ENCODE results near the gene LRRC31. TPM values are rescaled to one million over a fixed set of nuclear protein-coding genes. Genes with fewer than 3 reads are reported as not detected.

The LRRC31 gene
- total and polyA plus RNA-seq, 2 donors (not counting 1 experiment from before 2014, with no cell fraction given) = not detected

DNA sequence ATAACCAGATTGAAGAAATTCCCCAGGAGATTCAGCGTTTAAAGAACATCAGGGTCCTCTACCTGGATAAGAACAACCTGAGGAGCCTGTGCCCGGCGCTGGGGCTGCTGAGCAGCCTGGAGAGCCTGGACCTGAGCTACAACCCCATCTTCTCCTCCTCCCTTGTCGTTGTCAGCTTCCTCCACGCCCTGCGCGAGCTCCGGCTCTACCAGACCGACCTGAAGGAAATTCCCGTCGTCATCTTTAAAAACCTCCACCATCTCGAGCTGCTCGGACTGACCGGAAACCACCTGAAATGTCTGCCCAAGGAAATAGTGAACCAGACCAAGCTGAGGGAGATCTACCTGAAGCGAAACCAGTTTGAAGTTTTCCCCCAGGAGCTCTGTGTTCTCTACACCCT lies 47.6 kb downstream of the LRRC31 start:
- Histone ChIP-seq H3K9me3 (ENCODE audit: control insufficient read depth, insufficient read depth, low read depth, low read length) (no peaks in the 10 kb centered on the region), H3K27ac (ENCODE audit: insufficient read depth, low read length) (no peak overlapping the region), H3K27me3 (ENCODE audit: control insufficient read depth, insufficient read depth, low read length) (no peaks in the 10 kb centered on the region), H4K20me1 (ENCODE audit: control insufficient read depth, extremely low read depth, insufficient read depth, low read length) (no peaks in the 10 kb centered on the region), H3K4me1 (ENCODE audit: control insufficient read depth, extremely low read depth, insufficient read depth, low read length) (no peaks in the 10 kb centered on the region), H3K9ac (ENCODE audit: insufficient read depth, low read length) (no peak overlapping the region), H3K4me2 (ENCODE audit: extremely low read depth, insufficient read depth, low read length) (no peak overlapping the region), H2AFZ (ENCODE audit: low read length) (no peak overlapping the region), H3K79me2 (ENCODE audit: control insufficient read depth, insufficient read depth, low read length) (no peaks in the 10 kb centered on the region), H3K4me3 (replicated peaks in 1 of 4; ENCODE audit: control extremely low read depth in 1 of 4, insufficient read depth in 1 of 4, low read depth in 3 of 4, low read length in 4 of 4) (no peak overlapping the region), H3K36me3 (ENCODE audit: control insufficient read depth, insufficient read depth, low read length) (no peaks in the 10 kb centered on the region)
- TF ChIP-seq, protein P1, sequence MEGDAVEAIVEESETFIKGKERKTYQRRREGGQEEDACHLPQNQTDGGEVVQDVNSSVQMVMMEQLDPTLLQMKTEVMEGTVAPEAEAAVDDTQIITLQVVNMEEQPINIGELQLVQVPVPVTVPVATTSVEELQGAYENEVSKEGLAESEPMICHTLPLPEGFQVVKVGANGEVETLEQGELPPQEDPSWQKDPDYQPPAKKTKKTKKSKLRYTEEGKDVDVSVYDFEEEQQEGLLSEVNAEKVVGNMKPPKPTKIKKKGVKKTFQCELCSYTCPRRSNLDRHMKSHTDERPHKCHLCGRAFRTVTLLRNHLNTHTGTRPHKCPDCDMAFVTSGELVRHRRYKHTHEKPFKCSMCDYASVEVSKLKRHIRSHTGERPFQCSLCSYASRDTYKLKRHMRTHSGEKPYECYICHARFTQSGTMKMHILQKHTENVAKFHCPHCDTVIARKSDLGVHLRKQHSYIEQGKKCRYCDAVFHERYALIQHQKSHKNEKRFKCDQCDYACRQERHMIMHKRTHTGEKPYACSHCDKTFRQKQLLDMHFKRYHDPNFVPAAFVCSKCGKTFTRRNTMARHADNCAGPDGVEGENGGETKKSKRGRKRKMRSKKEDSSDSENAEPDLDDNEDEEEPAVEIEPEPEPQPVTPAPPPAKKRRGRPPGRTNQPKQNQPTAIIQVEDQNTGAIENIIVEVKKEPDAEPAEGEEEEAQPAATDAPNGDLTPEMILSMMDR (conservative IDR thresholded peaks at IDR 0.05 in 1 of 2, IDR thresholded peaks at IDR 0.05 in 1 of 2; ENCODE audit: low read depth in 1 of 2, low read length in 2 of 2) = no peak
- no peak for TF ChIP-seq EZH2 (IDR thresholded peaks at IDR 0.05; ENCODE audit: low read length, missing control alignments)
- no peak for DNase-seq (ENCODE audit: low read depth in 2 of 2)

DNA sequence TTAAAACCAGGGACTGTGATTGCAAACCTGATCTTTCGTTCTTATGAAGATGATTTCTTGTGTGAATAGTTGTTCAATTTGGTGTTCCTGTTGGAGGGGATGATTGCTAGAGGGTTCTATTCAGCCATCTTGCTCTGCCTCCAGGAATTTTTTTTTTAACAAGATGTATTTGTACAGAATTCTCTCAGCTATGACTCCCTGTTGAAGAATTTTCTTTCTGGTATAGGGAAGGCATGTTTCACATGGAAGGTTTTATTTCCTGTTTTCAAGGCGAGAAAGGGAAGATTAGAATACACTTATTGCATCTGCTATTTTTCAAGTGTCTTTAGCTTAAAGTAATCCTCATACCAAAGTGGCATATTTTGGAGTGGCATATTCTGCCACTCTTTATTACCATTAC lies 51.4 kb downstream of the LRRC31 start:
- Histone ChIP-seq H3K4me2 (ENCODE audit: extremely low read depth, insufficient read depth, low read length) (no peak overlapping the region), H3K4me1 (ENCODE audit: control insufficient read depth, extremely low read depth, insufficient read depth, low read length) (no peaks in the 10 kb centered on the region), H2AFZ (ENCODE audit: low read length) (no peak overlapping the region), H3K27me3 (ENCODE audit: control insufficient read depth, insufficient read depth, low read length) (no peaks in the 10 kb centered on the region), H3K4me3 (replicated peaks in 1 of 4; ENCODE audit: control extremely low read depth in 1 of 4, insufficient read depth in 1 of 4, low read depth in 3 of 4, low read length in 4 of 4) (no peak overlapping the region), H4K20me1 (ENCODE audit: control insufficient read depth, extremely low read depth, insufficient read depth, low read length) (no peaks in the 10 kb centered on the region), H3K36me3 (ENCODE audit: control insufficient read depth, insufficient read depth, low read length) (no peaks in the 10 kb centered on the region), H3K9ac (ENCODE audit: insufficient read depth, low read length) (no peak overlapping the region), H3K79me2 (ENCODE audit: control insufficient read depth, insufficient read depth, low read length) (no peaks in the 10 kb centered on the region), H3K9me3 (ENCODE audit: control insufficient read depth, insufficient read depth, low read depth, low read length) (no peaks in the 10 kb centered on the region), H3K27ac (ENCODE audit: insufficient read depth, low read length) (no peak overlapping the region)
- DNase-seq (ENCODE audit: low read depth in 2 of 2) = peak in 1 of 2 donors; percentile 58
- TF ChIP-seq, protein P1 (conservative IDR thresholded peaks at IDR 0.05 in 1 of 2, IDR thresholded peaks at IDR 0.05 in 1 of 2; ENCODE audit: low read depth in 1 of 2, low read length in 2 of 2) = no peak
- TF ChIP-seq EZH2 (IDR thresholded peaks at IDR 0.05; ENCODE audit: low read length, missing control alignments) = no peak

DNA sequence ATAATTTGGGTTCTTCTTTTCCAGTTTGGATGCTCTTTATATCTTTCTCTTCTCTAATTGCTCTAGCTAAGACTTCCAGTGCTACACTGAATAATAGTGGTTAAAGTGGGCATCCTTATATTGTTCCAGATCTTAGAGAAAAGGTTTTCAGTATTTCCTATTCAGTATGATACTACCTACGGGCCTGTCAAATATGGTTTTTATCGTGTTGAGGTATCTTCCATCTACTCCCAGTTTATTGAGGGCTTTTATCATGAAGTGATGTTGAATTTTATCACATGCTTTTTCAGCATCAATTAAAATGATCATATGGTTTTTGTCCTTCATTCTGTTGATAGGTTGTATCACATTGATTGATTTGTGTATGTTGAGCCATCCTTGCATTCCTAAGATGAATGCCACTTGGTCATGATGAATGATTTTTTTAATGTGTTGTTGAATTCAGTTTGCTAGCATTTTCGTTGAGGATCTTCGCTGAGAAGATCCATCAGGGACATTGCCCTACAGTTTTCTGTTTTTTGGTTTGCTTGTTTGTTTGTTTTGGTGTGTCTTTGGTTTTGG lies 54.1 kb downstream of the LRRC31 start:
- Histone ChIP-seq H3K27me3 (ENCODE audit: control insufficient read depth, insufficient read depth, low read length) (no peaks in the 10 kb centered on the region), H3K36me3 (ENCODE audit: control insufficient read depth, insufficient read depth, low read length) (no peaks in the 10 kb centered on the region), H2AFZ (ENCODE audit: low read length) (no peak overlapping the region), H3K9ac (ENCODE audit: insufficient read depth, low read length) (no peak overlapping the region), H3K79me2 (ENCODE audit: control insufficient read depth, insufficient read depth, low read length) (no peaks in the 10 kb centered on the region), H3K4me1 (ENCODE audit: control insufficient read depth, extremely low read depth, insufficient read depth, low read length) (peaks cover 5% of the 10 kb centered on the region), H3K9me3 (ENCODE audit: control insufficient read depth, insufficient read depth, low read depth, low read length) (no peaks in the 10 kb centered on the region), H4K20me1 (ENCODE audit: control insufficient read depth, extremely low read depth, insufficient read depth, low read length) (no peaks in the 10 kb centered on the region), H3K4me3 (replicated peaks in 1 of 4; ENCODE audit: control extremely low read depth in 1 of 4, insufficient read depth in 1 of 4, low read depth in 3 of 4, low read length in 4 of 4) (no peak overlapping the region), H3K27ac (ENCODE audit: insufficient read depth, low read length) (no peak overlapping the region), H3K4me2 (ENCODE audit: extremely low read depth, insufficient read depth, low read length) (no peak overlapping the region)
- TF ChIP-seq, protein P1 (conservative IDR thresholded peaks at IDR 0.05 in 1 of 2, IDR thresholded peaks at IDR 0.05 in 1 of 2; ENCODE audit: low read depth in 1 of 2, low read length in 2 of 2) = no peak
- no peak for TF ChIP-seq EZH2 (IDR thresholded peaks at IDR 0.05; ENCODE audit: low read length, missing control alignments)
- no peak for DNase-seq (ENCODE audit: low read depth in 2 of 2)
